ENCODE results near the gene PSMB8.

PSMB8 gene

DNA sequence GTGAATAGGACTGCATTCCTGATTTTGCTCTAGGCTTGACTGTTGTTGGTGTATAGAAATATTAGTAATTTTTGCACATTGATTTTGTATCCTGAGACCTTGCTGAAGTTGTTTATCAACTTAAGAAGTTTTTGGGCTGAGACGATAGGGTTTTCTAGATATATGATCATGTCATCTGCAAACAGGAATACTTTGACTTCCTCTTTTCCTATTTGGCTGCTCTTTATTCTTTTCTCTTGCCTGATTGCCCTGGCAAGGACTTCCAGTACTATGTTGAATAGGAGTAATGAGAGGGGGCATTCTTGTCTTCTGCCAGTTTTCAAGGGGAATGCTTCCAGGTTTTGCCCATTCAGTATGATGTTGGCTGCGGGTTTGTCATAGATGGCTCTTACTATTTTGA, 40.4 kb downstream of the PSMB8 start:
- H3K4me3 ChIP-seq (replicated peaks in 1 of 2; ENCODE audit: low read depth in 2 of 2, low read length in 2 of 2) = no peak overlapping the region
- TF ChIP-seq CTCF (IDR thresholded peaks at IDR 0.05; ENCODE audit: low read depth, low read length) = no peak
- no peak for DNase-seq (ENCODE audit: low read depth in 2 of 2)

DNA sequence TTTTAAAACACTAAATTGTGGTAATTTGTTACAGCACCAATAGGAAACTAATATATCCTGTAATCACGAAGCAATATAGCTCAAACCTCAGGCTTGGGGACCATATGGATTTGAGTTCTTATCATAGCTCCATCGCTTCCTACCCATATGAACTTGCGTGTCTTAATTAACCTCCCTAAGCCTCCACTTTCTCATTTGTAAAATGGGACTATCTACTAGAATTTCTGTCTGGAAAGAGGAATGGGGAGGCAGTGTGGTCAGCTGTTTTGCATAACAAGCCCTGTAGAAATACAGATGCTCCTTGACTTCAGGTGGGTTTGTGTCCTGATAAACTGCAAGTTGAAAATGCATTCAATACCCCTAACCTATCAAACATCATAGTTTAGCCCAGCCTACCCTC, 44.1 kb downstream of the PSMB8 start:
- TF ChIP-seq CTCF (IDR thresholded peaks at IDR 0.05; ENCODE audit: low read depth, low read length) = no peak
- DNase-seq (ENCODE audit: low read depth in 2 of 2) = no peak
- H3K4me3 ChIP-seq (replicated peaks in 1 of 2; ENCODE audit: low read depth in 2 of 2, low read length in 2 of 2) = no peak overlapping the region

- no peak for DNase-seq (ENCODE audit: low read depth in 2 of 2)
- no peak for TF ChIP-seq CTCF (IDR thresholded peaks at IDR 0.05; ENCODE audit: low read depth, low read length)
- H3K4me3 ChIP-seq (replicated peaks in 1 of 2; ENCODE audit: low read depth in 2 of 2, low read length in 2 of 2) = no peak overlapping the region
Measured at GRCh38 chr6:32799168-32799567, 44.7 kb downstream of the PSMB8 start.

GRCh38 chr6:32796848-32797776, 46.7 kb downstream of the PSMB8 start:
- peak overlapping the region in 1 of 2 donors; percentile 27 for H3K4me3 ChIP-seq (replicated peaks in 1 of 2; ENCODE audit: low read depth in 2 of 2, low read length in 2 of 2)
- peak; percentile 70 to 71 for DNase-seq (ENCODE audit: low read depth in 2 of 2)
- peak; percentile 74 for TF ChIP-seq CTCF (IDR thresholded peaks at IDR 0.05; ENCODE audit: low read depth, low read length)

- H3K4me3 ChIP-seq (replicated peaks in 1 of 2; ENCODE audit: low read depth in 2 of 2, low read length in 2 of 2) = no peak overlapping the region
- DNase-seq (ENCODE audit: low read depth in 2 of 2) = no peak
- TF ChIP-seq CTCF (IDR thresholded peaks at IDR 0.05; ENCODE audit: low read depth, low read length) = no peak
Measured at GRCh38 chr6:32794510-32794909, 49.3 kb downstream of the PSMB8 start.

DNA sequence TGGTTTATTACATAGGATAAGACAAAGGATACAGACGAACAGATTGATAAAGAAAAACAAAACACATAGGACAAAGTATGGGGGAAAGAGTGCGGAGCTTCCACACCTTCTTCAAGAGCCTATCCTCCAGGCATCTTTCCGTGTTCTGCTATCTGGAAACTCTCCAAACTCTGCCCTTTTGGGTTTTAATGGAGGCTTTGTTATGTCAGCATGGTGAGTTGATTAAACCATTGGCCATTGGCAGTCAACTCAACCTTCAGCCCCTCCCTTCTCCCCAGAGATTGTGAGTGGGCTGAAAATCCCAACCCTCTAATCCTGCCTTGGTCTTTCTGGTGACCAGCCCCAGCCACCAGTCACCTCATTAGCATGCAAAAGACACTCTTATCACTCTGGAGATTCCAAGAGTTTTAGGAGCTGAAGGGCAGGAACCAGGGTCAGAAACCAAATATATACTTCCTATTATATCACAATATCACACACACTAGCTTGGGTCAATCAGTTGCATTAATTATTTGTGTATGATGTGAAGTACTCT, 50.9 kb downstream of the PSMB8 start:
- no peak for DNase-seq (ENCODE audit: low read depth in 2 of 2)
- TF ChIP-seq CTCF (IDR thresholded peaks at IDR 0.05; ENCODE audit: low read depth, low read length) = no peak
- H3K4me3 ChIP-seq (replicated peaks in 1 of 2; ENCODE audit: low read depth in 2 of 2, low read length in 2 of 2) = no peak overlapping the region
